HCT116 (cell line): Measurements from ENCODE around the gene DCTN2. TPM values are rescaled to one million over a fixed set of nuclear protein-coding genes. Genes with fewer than 3 reads are reported as not detected.
A peak's percentile ranks its signal among the peaks of the same experiment; 100 is the strongest.

Experiments used
- ATAC-seq: fragments of 200-7000 bp; cut with Tn5 transposase; 2 replicates; pipeline ENCODE4 v1.9.1; 2020; ENCODE audit warnings: mild to moderate bottlenecking, moderate library complexity
- BruUV-seq: library from RNA; stranded (reverse); fragments of 400-500 nt; replicated peaks from 2 replicates; lab custom pipeline; 2021; lab: Mats Ljungman, UMichigan
- CTCF ChIA-PET: fragments of 300-600 bp; sonication (Branson Sonifier 250); formaldehyde crosslinking; loops from one replicate; lab custom pipeline; 2021; ENCODE audit warnings: antibody characterized with exemption; lab: Charles Lee
- POLR2A ChIA-PET: fragments of 300-600, 350-600 bp; sonication (Branson Sonifier 250); formaldehyde crosslinking; loops from one replicate; lab custom pipeline; 2021; ENCODE audit warnings: antibody characterized with exemption; lab: Charles Lee
- RAD21 ChIA-PET, 2 experiments: fragments of 300-600 bp; sonication (Branson Sonifier 250); formaldehyde crosslinking; loops; one replicate each; lab custom pipeline; 2023; ENCODE audit warnings: low total read pairs in 2 of 2; ENCODE audit not compliant: uncharacterized antibody in 2 of 2, unreplicated experiment in 2 of 2, low non-redundant PET in 1 of 2; lab: Charles Lee
- DNase-seq: peaks from one replicate; pipeline ENCODE4 v3.0.0-alpha.2; 2010; ENCODE audit warnings: low read depth, low spot score
- H2AFZ ChIP-seq: fragments of 200-600 bp; shearing (Covaris generic), sonication (generic); 2 replicates; pipeline ENCODE4 v1.6.1; 2017; ENCODE audit warnings: low read depth, mixed run types, mixed read lengths, antibody characterized with exemption, low read length; ENCODE audit not compliant: poor library complexity, severe bottlenecking
- H3K27ac ChIP-seq: 2 replicates; pipeline ENCODE4 v1.5.1; 2012; ENCODE audit warnings: low read depth, low read length
- H3K27me3 ChIP-seq: fragments of 200-600 bp; sonication (generic); 2 replicates; pipeline ENCODE4 v1.6.1; 2016; ENCODE audit warnings: mixed run types, low read length, mixed read lengths; ENCODE audit not compliant: insufficient read depth
- H3K36me3 ChIP-seq, 2 experiments: fragments of 200-500 bp in 1 of 2; fragments of 200-600 bp in 1 of 2; sonication (Bioruptor generic) in 1 of 2; sonication (generic) in 1 of 2; 2 replicates each; pipeline versions ENCODE4 v1.5.1 to v1.6.1; 2014 to 2016; ENCODE audit warnings: low read length in 2 of 2, inconsistent platforms in 1 of 2, mixed read lengths in 1 of 2, mixed run types in 1 of 2; ENCODE audit not compliant: insufficient read depth in 2 of 2, control insufficient read depth in 1 of 2
- H3K4me1 ChIP-seq, 2 experiments: fragments of 200-600 bp in 1 of 2; sonication (generic) in 1 of 2; 2 replicates each; pipeline versions ENCODE4 v1.5.1 to v1.6.1; 2012 to 2017; ENCODE audit warnings: low read length in 2 of 2, inconsistent platforms in 1 of 2, mild to moderate bottlenecking in 1 of 2, mixed read lengths in 1 of 2, mixed run types in 1 of 2, moderate library complexity in 1 of 2; ENCODE audit not compliant: insufficient read depth in 2 of 2, control insufficient read depth in 1 of 2
- H3K4me2 ChIP-seq: fragments of 200-600 bp; sonication (generic); 2 replicates; pipeline ENCODE4 v1.6.1; 2017; ENCODE audit warnings: mixed run types, low read length, mixed read lengths
- H3K4me3 ChIP-seq, 2 experiments: fragments of 200-600 bp in 1 of 2; sonication (generic) in 1 of 2; replicated peaks in 1 of 2; 2 replicates each; pipeline ENCODE4 v1.5.1; 2011 to 2016; ENCODE audit warnings: low read length in 2 of 2, control low read depth in 1 of 2, low read depth in 1 of 2, mild to moderate bottlenecking in 1 of 2, mixed read lengths in 1 of 2, mixed run types in 1 of 2
- H3K79me2 ChIP-seq: fragments of 200-600 bp; sonication (generic); 2 replicates; pipeline ENCODE4 v1.6.1; 2017; ENCODE audit warnings: mild to moderate bottlenecking, mixed run types, low read length, moderate library complexity, mixed read lengths; ENCODE audit not compliant: insufficient read depth
- H3K9ac ChIP-seq: fragments of 200-600 bp; sonication (generic); 2 replicates; pipeline ENCODE4 v1.6.1; 2016; ENCODE audit warnings: low read length, mixed read lengths
- H3K9me2 ChIP-seq: fragments of 200-600 bp; sonication (generic), shearing (Covaris generic); 2 replicates; pipeline ENCODE4 v1.6.1; 2017; ENCODE audit warnings: mixed run types, mild to moderate bottlenecking, moderate library complexity; ENCODE audit not compliant: insufficient read depth
- H3K9me3 ChIP-seq, 2 experiments: fragments of 200-500 bp in 1 of 2; fragments of 200-600 bp in 1 of 2; sonication (Bioruptor generic) in 1 of 2; sonication (generic) in 1 of 2; 2 replicates each; pipeline ENCODE4 v1.6.1; 2014 to 2017; ENCODE audit warnings: low read length in 2 of 2, mixed read lengths in 2 of 2, inconsistent platforms in 1 of 2, low read depth in 1 of 2, mild to moderate bottlenecking in 1 of 2, mixed run types in 1 of 2, moderate library complexity in 1 of 2; ENCODE audit not compliant: control insufficient read depth in 1 of 2, insufficient read depth in 1 of 2
- H4K20me1 ChIP-seq: fragments of 200-600 bp; sonication (generic), shearing (Covaris generic); 2 replicates; pipeline ENCODE4 v1.6.1; 2017; ENCODE audit warnings: mixed run types, mild to moderate bottlenecking, moderate library complexity; ENCODE audit not compliant: insufficient read depth
- ATF3 ChIP-seq: IDR thresholded peaks from 2 replicates; pipeline ENCODE4 v1.6.1; 2012
- CBX3 ChIP-seq: IDR thresholded peaks from 2 replicates; pipeline ENCODE4 v1.6.1; 2012; ENCODE audit warnings: low read depth
- CEBPB ChIP-seq: IDR thresholded peaks from 2 replicates; pipeline ENCODE4 v1.6.1; 2012; ENCODE audit warnings: low read depth
- EGR1 ChIP-seq: IDR thresholded peaks from 2 replicates; pipeline ENCODE4 v1.6.1; 2012; ENCODE audit warnings: low read depth
- ELF1 ChIP-seq: IDR thresholded peaks from 2 replicates; pipeline ENCODE4 v1.6.1; 2012; ENCODE audit warnings: low read depth, borderline replicate concordance
- POLR2AphosphoS5 ChIP-seq: IDR thresholded peaks from 2 replicates; pipeline ENCODE4 v1.6.1; 2011; ENCODE audit warnings: mild to moderate bottlenecking, low read depth, low read length, moderate library complexity
- RAD21 ChIP-seq: IDR thresholded peaks from 2 replicates; pipeline ENCODE4 v1.6.1; 2012; ENCODE audit warnings: low read depth, mild to moderate bottlenecking
- SIN3A ChIP-seq: IDR thresholded peaks from 2 replicates; pipeline ENCODE4 v1.6.1; 2012; ENCODE audit warnings: low read depth
- SP1 ChIP-seq: IDR thresholded peaks from 2 replicates; pipeline ENCODE4 v1.6.1; 2012; ENCODE audit warnings: low read depth
- TCF7L2 ChIP-seq: IDR thresholded peaks from 2 replicates; pipeline ENCODE4 v1.7.0; 2011; ENCODE audit warnings: borderline replicate concordance, inconsistent platforms; ENCODE audit not compliant: insufficient read depth, insufficient read length; ENCODE audit errors: extremely low read depth
- ZBTB33 ChIP-seq: IDR thresholded peaks from 2 replicates; pipeline ENCODE4 v1.6.1; 2011; ENCODE audit warnings: mild to moderate bottlenecking, low read length, moderate library complexity; ENCODE audit not compliant: insufficient replicate concordance; ENCODE audit errors: extremely low read depth
- intact Hi-C: fragments of 100-400 bp; cut with micrococcal nuclease; formaldehyde crosslinking; loops from 2 replicates; pipeline ENCODE4 v1.10.0; 2022
- total RNA-seq: library from RNA; stranded (reverse); gene quantifications from one replicate; pipeline ENCODE4 v1.2.1, GENCODE V29; 2021; ENCODE audit not compliant: unreplicated experiment

DCTN2 gene
- total RNA-seq, 1 experiment from 2014 or later = 95.9 TPM

DNA sequence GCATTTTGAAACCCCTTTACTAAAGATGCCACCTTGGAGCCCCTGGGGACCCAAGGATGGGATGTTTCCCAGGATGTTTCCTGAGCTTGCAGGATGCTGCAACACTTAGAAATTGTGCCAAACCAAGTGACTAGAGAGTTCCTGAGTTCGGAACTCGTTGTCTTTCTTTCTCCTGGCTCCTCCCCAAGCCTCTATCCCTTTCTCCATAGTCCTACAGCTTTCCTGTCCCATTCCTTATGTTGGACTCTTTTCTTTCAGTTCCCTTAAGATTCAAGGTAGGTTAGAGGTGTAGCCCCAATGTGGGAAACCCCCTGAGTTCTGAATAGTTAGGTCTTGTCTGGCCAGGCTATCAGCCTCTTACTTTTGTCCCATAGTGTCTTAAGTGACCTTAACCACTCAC lies 1.5 kb upstream of the DCTN2 start:
- no peak overlapping the region for H3K27ac ChIP-seq
- ChIA-PET POLR2A (no interaction called here), RAD21 (no interaction called here), CTCF (no interaction called here)
- no peaks in the 10 kb centered on the region for H3K9me2 ChIP-seq
- H3K4me1 ChIP-seq = peaks cover 9 to 37% of the 10 kb centered on the region in 2 experiments
- intact Hi-C loops = no loop called here
- H3K9ac ChIP-seq = no peak overlapping the region
- H3K79me2 ChIP-seq = peaks cover 24% of the 10 kb centered on the region
- ATAC-seq (no peak), DNase-seq (no peak)
- H3K9me3 ChIP-seq = no peaks in the 10 kb centered on the region
- peaks cover 0 to 3% of the 10 kb centered on the region in 2 experiments; a peak in 1 of 4 replicates for H3K36me3 ChIP-seq
- no peak overlapping the region for H2AFZ ChIP-seq
- no peak overlapping the region for H3K4me2 ChIP-seq
- TF ChIP-seq SIN3A (no peak), ZBTB33 (no peak), CEBPB (no peak), ATF3 (no peak), POLR2AphosphoS5 (no peak), SP1 (no peak), ELF1 (no peak), RAD21 (no peak)
- H3K4me3 ChIP-seq = no peak overlapping the region
- H4K20me1 ChIP-seq = no peaks in the 10 kb centered on the region
- no peaks in the 10 kb centered on the region for H3K27me3 ChIP-seq
- BruUV-seq = no TSS peak

GRCh38 chr12:57548013-57548315 lies 972 bp upstream of the DCTN2 start:
- POLR2A ChIA-PET = no interaction called here
- no peak for TF ChIP-seq TCF7L2
- TF ChIP-seq SP1 = no peak
- TF ChIP-seq CEBPB = no peak
- no peak for TF ChIP-seq RAD21
- no peak for TF ChIP-seq CBX3
- no peak for TF ChIP-seq EGR1
- TF ChIP-seq ATF3 = no peak
- no peak for TF ChIP-seq POLR2AphosphoS5
- TF ChIP-seq ZBTB33 = no peak
- Histone ChIP-seq H3K9me2 (no peaks in the 10 kb centered on the region), H3K4me2 (0 out of 2 replicates have a peak overlapping the region, but pooled peaks have one; percentile 76), H4K20me1 (no peaks in the 10 kb centered on the region), H3K9me3 (no peaks in the 10 kb centered on the region), H3K9ac (no peak overlapping the region), H3K36me3 (peaks cover 0 to 3% of the 10 kb centered on the region in 2 experiments; a peak in 1 of 4 replicates), H2AFZ (peak overlapping the region; percentile 100), H3K79me2 (peaks cover 24% of the 10 kb centered on the region), H3K27ac (no peak overlapping the region), H3K4me3 (no peak overlapping the region), H3K27me3 (no peaks in the 10 kb centered on the region), H3K4me1 (peaks cover 9 to 36% of the 10 kb centered on the region in 2 experiments)
- CTCF ChIA-PET = no interaction called here
- RAD21 ChIA-PET = no interaction called here
- ATAC-seq (no peak), DNase-seq (no peak)
- BruUV-seq = no TSS peak
- intact Hi-C loops = no loop called here
